Sigmoid colon (tissue), 4 donors: ENCODE measurements around the gene ULK3.

Experiments
- EP300 ChIP-seq, 4 donors: sonication (generic); formaldehyde crosslinking; IDR thresholded peaks; one replicate each; pipeline ENCODE4 v1.6.1; 2017; ENCODE audit warnings: antibody characterized with exemption in 4 of 4
- POLR2A ChIP-seq, 2 donors: fragments of 450-650 bp; IDR thresholded peaks; one replicate each; pipeline ENCODE4 v1.6.1; 2016; ENCODE audit warnings: antibody characterized with exemption in 2 of 2, mild to moderate bottlenecking in 2 of 2, moderate library complexity in 2 of 2
- TF ChIP-seq, protein P1 (sequence below), 4 experiments: fragments of 450-650 bp in 3 of 4; fragments of 200-600 bp in 1 of 4; IDR thresholded peaks; one replicate each; pipeline ENCODE4 v1.5.1; 2016 to 2019; ENCODE audit warnings: antibody characterized with exemption in 4 of 4, mild to moderate bottlenecking in 3 of 4, moderate library complexity in 2 of 4

DNA sequence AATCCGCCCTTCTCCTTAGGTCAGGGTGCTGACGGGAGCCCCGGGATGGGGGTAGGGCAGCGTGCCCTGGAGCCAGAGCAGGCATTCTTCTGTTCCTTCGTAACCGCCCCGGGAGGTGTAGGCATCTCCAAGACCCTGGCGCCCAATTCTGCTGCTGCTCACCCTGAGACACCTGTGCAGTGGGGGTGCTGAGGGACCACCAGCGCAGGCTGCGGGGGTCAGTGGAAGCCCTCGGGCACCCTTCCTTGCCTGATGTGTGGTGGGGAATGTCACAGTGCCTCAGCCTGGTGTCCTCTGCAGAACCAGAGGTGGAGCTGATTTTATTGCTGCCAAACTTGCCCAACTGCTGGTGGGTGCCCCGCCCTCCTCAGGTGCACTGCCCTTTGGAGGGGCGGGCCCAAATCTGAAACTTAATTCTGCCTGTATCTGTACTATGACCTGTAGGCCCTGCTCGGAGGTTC is 53.8 kb downstream of the ULK3 start:
- TF ChIP-seq, protein P1, sequence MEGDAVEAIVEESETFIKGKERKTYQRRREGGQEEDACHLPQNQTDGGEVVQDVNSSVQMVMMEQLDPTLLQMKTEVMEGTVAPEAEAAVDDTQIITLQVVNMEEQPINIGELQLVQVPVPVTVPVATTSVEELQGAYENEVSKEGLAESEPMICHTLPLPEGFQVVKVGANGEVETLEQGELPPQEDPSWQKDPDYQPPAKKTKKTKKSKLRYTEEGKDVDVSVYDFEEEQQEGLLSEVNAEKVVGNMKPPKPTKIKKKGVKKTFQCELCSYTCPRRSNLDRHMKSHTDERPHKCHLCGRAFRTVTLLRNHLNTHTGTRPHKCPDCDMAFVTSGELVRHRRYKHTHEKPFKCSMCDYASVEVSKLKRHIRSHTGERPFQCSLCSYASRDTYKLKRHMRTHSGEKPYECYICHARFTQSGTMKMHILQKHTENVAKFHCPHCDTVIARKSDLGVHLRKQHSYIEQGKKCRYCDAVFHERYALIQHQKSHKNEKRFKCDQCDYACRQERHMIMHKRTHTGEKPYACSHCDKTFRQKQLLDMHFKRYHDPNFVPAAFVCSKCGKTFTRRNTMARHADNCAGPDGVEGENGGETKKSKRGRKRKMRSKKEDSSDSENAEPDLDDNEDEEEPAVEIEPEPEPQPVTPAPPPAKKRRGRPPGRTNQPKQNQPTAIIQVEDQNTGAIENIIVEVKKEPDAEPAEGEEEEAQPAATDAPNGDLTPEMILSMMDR (IDR thresholded peaks at IDR 0.05) = no peak
- TF ChIP-seq POLR2A (IDR thresholded peaks at IDR 0.05) = no peak
- TF ChIP-seq EP300 (IDR thresholded peaks at IDR 0.05) = no peak
